ENCODE results near the gene ZDHHC1. TPM values are rescaled to one million over a fixed set of nuclear protein-coding genes. Genes with fewer than 3 reads are reported as not detected.
A peak's percentile ranks its signal among the peaks of the same experiment; 100 is the strongest.
"Not testable (repeated sequence)": the region's sequence is repeated elsewhere in the genome, so short reads cannot be mapped to it uniquely, and the experiment has no call there.

The ZDHHC1 gene
- total RNA-seq, 1 donor from 2014 or later: 0.88 TPM

DNA sequence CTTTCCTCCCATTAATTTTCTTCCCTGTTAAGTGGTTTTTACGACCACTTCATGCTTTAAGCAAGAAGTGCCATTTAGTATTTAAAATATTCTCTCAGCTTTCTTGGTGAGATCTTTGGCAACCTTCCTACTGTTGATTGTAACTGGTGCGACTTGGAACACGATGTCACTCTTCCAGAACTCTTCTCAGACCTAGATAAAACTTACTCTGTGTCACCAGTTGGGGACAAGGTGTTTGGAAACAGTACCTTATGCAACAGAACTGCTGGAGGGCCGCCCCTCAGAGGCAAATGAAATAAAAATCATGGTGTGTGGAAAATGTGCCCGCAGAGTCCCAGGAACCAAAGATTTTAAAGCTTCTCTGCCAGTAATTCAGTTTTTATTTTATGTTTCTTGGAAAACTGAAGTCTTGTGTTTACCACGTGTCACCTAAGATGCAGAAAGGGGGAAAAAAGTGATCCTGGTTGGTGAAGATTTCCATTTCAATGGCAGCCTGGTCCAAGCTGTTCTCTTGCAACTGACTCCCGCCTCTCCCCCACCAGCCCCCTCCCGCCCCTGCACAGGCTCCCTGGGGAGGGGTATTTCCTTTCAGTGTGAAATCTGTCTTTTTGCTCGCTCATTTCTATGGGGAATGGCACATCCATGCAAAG is 7.5 kb upstream of the ZDHHC1 start:
- DNase-seq (ENCODE audit: low spot score): no peak
- H3K27ac Mint-ChIP-seq: no peak overlapping the region
- no peaks in the 10 kb centered on the region for H3K36me3 Mint-ChIP-seq (ENCODE audit: low read depth)
- H3K27me3 Mint-ChIP-seq (ENCODE audit: insufficient read depth): peaks cover 35% of the 10 kb centered on the region
- H3K4me1 Mint-ChIP-seq (ENCODE audit: low read depth): no peaks in the 10 kb centered on the region
- H3K4me3 Mint-ChIP-seq: no peak overlapping the region
- H3K9me3 Mint-ChIP-seq: no peaks in the 10 kb centered on the region
- intact Hi-C loops (cut with micrococcal nuclease): no loop called here

DNA sequence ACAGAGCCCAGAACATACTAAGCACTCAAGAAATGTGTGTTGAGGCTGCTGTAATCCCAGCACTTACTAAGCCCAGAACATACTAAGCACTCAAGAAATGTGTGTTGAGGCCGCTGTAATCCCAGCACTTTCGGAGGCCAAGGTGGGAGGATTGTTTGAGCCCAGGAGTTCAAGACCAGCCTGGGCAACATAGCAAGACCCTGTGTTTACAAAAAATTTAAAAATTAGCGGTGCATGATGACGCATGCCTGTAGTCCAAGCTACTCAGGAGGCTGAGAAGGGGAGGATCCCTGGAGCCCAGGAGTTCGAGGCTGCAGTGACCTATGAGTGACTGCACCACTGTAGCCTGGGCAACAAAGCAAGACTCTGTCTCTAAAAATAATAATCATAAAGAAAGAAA is 6.7 kb upstream of the ZDHHC1 start:
- intact Hi-C loops (cut with micrococcal nuclease): no loop called here
- no peak for DNase-seq (ENCODE audit: low spot score)
- H3K9me3 Mint-ChIP-seq: no peaks in the 10 kb centered on the region
- H3K4me3 Mint-ChIP-seq: no peak overlapping the region
- no peaks in the 10 kb centered on the region for H3K36me3 Mint-ChIP-seq (ENCODE audit: low read depth)
- H3K4me1 Mint-ChIP-seq (ENCODE audit: low read depth): no peaks in the 10 kb centered on the region
- no peak overlapping the region for H3K27ac Mint-ChIP-seq
- peaks cover 34% of the 10 kb centered on the region for H3K27me3 Mint-ChIP-seq (ENCODE audit: insufficient read depth)

DNA sequence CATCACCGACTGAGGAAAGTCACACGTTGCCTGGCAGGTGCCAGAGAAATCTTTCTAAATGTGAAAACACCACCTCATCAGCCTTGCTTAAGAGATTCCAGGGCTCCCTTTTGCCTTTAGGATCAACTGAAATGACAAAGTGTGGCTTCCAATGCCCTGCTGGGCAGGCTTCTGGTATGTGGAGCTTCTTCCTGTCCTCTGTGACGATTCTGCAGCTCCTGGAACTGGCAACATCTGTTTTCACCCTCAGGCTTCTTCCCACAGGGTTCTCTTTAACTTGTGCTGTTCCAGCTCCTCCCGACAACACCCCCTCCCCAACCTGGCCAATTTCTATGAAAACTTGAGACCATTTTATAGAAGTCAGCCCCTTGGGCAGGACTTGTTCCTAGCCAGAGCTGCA is 4.8 kb upstream of the ZDHHC1 start:
- Mint-ChIP-seq H3K4me3 (no peak overlapping the region), H3K9me3 (no peaks in the 10 kb centered on the region), H3K4me1 (ENCODE audit: low read depth) (peaks cover 5% of the 10 kb centered on the region), H3K27ac (no peak overlapping the region), H3K36me3 (ENCODE audit: low read depth) (no peaks in the 10 kb centered on the region), H3K27me3 (ENCODE audit: insufficient read depth) (peaks cover 39% of the 10 kb centered on the region)
- no peak for DNase-seq (ENCODE audit: low spot score)
- intact Hi-C loops (cut with micrococcal nuclease): no loop called here

DNA sequence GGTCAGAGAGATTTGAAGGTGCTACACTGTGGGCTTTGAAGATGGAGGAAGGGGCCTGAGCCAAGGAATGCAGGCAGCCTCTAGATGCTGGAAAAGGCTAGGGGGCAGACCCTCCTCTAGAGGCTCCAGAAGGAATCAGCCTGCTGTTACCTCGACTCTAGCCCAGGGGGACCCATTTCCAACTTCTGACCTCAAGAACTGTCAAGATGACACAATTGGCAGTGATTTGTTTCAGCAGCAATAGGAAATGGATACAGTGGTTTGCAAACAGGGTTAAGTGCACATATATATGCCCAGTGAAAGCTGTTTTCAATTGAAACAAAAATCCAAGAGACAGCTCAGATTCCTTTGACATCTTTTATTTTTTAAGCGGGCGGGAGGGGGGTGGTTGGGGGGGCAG is 3.7 kb upstream of the ZDHHC1 start:
- Mint-ChIP-seq H3K9me3 (no peaks in the 10 kb centered on the region), H3K36me3 (ENCODE audit: low read depth) (peaks cover 2% of the 10 kb centered on the region), H3K27ac (no peak overlapping the region), H3K4me1 (ENCODE audit: low read depth) (peaks cover 10% of the 10 kb centered on the region), H3K4me3 (no peak overlapping the region), H3K27me3 (ENCODE audit: insufficient read depth) (peaks cover 41% of the 10 kb centered on the region)
- intact Hi-C loops (cut with micrococcal nuclease): loop anchor here (5.0 kb wide), 2 partner anchors 143 to 468 kb away; partner anchors contain the start of gene PLEKHG4
- DNase-seq (ENCODE audit: low spot score): no peak

DNA sequence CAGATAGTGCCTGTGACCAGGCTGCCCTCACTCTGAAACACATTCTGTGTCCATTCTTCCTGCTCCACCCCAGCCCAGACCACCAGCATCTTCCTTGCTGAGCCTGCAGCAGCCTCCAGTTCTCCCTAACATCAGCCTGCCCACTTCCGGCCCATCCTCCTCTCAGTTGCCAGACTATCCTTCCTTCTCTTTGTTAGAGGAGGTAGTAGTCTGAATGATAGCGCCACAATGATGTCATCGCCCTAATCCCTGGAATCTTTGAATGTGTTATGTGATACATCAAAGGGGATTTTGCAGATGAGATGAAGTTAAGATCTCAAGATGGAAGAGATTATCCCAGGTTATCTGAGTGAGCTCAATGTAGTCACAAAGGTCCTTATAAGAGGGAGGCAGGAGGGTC is 3.2 kb upstream of the ZDHHC1 start:
- no peak for DNase-seq (ENCODE audit: low spot score)
- H3K4me3 Mint-ChIP-seq: no peak overlapping the region

DNA sequence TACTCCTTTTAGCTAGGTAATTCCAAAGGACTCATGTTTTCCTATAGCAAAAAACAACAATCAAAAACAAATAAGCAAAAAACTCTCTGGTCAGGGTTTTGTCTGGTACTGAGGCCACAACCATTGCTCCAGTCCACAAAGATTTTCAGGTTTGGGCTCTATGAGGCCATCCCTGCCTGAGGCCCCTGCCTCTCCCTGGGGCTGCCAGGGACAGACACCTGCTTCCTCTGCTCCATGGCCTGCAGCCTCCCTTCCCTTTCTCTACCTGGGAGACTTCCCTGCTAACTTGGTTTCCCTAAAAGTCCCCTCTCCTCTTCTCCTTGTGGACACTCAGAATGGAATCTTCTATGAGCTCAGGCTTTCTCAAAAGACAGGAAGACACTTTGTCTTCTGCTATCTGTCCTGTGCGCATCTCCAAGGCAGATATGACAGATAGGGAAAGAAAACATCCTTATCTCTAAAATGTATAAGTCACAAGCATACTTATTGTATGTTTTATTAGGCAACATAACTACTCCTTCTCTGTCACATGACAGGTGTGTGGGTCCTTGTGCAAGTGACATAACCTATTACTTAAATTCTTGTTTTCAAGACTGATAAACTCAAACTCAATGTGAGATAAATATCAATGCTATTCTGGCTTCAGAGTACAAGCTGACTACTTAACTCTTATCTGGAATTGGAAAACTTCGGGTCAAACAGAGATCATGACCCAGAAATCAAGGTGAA is 1.2 kb upstream of the ZDHHC1 start:
- Mint-ChIP-seq H3K36me3 (ENCODE audit: low read depth) (peaks cover 2% of the 10 kb centered on the region), H3K4me3 (no peak overlapping the region), H3K27ac (no peak overlapping the region), H3K9me3 (no peaks in the 10 kb centered on the region), H3K4me1 (ENCODE audit: low read depth) (peaks cover 10% of the 10 kb centered on the region), H3K27me3 (ENCODE audit: insufficient read depth) (peaks cover 40% of the 10 kb centered on the region)
- no peak for DNase-seq (ENCODE audit: low spot score)
- intact Hi-C loops (cut with micrococcal nuclease): loop anchor here (2.0 to 5.0 kb wide), 3 partner anchors 140 to 465 kb away; partner anchors contain the start of gene PLEKHG4

More for the DNA sequence above, 3.2 kb upstream of the ZDHHC1 start:
- H3K4me1 Mint-ChIP-seq (ENCODE audit: low read depth): peaks cover 10% of the 10 kb centered on the region
- peaks cover 2% of the 10 kb centered on the region for H3K36me3 Mint-ChIP-seq (ENCODE audit: low read depth)
- H3K27me3 Mint-ChIP-seq (ENCODE audit: insufficient read depth): peaks cover 41% of the 10 kb centered on the region
- H3K27ac Mint-ChIP-seq: no peak overlapping the region
- intact Hi-C loops (cut with micrococcal nuclease): loop anchor here (5.0 kb wide), 2 partner anchors 142 to 467 kb away; partner anchors contain the start of gene PLEKHG4
- H3K9me3 Mint-ChIP-seq: no peaks in the 10 kb centered on the region

DNA sequence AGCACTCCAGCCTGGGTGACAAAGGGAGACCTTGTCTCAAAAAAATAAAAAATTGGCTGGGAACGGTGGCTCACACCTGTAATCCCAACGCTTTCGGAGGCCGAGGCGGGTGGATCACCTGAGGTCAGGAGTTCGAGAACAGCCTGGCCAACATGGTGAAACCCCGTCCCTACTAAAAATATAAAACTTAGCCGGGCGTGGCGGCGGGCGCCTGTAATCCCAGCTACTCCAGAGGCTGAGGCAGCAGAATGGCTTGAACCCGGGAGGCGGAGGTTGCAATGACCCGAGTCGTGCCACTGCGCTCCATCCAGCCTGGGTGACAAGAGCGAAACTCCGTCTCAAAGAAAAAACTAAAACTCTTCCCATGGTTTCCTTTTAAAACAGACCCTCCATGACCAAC is 856 bp downstream of the ZDHHC1 start:
- intact Hi-C loops (cut with micrococcal nuclease): loop anchor here (5.0 kb wide), 2 partner anchors 138 to 463 kb away; partner anchors contain the start of gene PLEKHG4
- H3K9me3 Mint-ChIP-seq; H3K27ac Mint-ChIP-seq; H3K36me3 Mint-ChIP-seq (ENCODE audit: low read depth); DNase-seq (ENCODE audit: low spot score): not testable (repeated sequence)
- H3K4me3 Mint-ChIP-seq: peak overlapping the region; percentile 71
- H3K4me1 Mint-ChIP-seq (ENCODE audit: low read depth): peaks cover 10% of the 10 kb centered on the region
- H3K27me3 Mint-ChIP-seq (ENCODE audit: insufficient read depth): peaks cover 44% of the 10 kb centered on the region

DNA sequence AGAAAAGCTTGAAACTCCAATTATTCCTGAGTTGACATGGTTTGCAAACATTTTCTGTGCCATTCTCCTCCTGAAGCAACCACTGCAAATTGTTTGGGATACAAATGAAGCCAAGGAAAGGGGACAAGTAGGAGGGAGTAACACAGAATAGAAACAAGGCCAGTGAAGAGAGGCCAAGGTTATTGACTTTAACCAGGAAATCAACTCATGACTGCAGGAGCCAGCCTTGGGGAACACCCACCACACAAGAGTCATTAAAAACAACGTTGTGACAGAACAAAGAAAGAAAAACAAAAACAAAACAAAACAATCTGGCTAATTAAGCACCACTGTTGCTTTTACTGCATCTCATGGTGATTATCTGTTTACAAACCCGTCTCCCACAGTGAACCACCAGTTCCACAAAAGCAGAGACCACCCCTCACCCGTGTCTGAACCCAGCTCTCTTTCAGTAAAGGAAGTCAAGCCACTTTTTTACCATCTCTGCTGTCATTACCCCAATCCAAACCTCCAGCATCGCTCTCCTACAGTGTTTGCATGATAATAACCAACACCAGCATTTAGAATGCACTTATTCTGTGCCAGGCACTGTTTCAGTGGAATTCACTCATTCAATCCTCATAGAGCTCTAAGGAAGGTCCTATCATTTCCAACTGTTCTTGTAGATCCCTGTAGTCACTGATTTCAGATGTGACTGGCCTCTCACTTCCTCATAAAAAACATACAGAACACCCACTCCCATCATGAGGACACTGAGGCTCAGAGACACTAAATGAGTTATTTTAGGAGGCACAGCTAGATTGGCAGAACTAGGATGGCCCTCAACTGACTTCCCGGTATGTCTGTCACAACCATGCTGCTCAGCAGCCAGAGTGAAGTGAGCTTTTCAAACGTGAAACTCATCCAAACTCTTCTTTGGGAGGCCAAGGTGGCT is 2.0 kb downstream of the ZDHHC1 start:
- DNase-seq (ENCODE audit: low spot score): no peak
- intact Hi-C loops (cut with micrococcal nuclease): no loop called here
- no peak overlapping the region for H3K27ac Mint-ChIP-seq
- no peaks in the 10 kb centered on the region for H3K9me3 Mint-ChIP-seq
- peak overlapping the region; percentile 12 for H3K4me3 Mint-ChIP-seq
- peaks cover 2% of the 10 kb centered on the region for H3K36me3 Mint-ChIP-seq (ENCODE audit: low read depth)
- peaks cover 10% of the 10 kb centered on the region for H3K4me1 Mint-ChIP-seq (ENCODE audit: low read depth)
- peaks cover 39% of the 10 kb centered on the region for H3K27me3 Mint-ChIP-seq (ENCODE audit: insufficient read depth)

DNA sequence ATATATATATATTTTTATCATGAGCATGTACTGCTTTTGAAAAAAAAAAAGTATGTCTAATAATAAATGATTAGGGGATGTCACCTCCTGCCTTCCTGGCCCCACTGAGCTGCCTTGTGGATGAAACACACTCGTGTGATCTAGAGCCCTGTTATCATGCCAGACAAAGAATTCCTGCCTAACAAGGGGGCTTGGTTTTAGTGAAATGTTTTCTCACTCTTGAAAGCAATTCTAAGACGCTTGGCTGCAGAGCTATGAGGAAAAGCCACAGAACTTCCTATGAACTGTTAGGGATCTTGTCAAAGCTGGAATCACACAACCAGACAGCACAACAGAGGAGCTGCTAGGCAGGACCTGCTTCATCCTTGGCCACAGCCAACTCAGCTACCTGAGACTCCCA is 4.0 kb downstream of the ZDHHC1 start:
- Mint-ChIP-seq H3K27me3 (ENCODE audit: insufficient read depth) (peaks cover 28% of the 10 kb centered on the region), H3K27ac (no peak overlapping the region), H3K9me3 (no peaks in the 10 kb centered on the region), H3K4me3 (no peak overlapping the region), H3K36me3 (ENCODE audit: low read depth) (peaks cover 2% of the 10 kb centered on the region), H3K4me1 (ENCODE audit: low read depth) (peaks cover 10% of the 10 kb centered on the region)
- intact Hi-C loops (cut with micrococcal nuclease): no loop called here
- DNase-seq (ENCODE audit: low spot score): no peak

DNA sequence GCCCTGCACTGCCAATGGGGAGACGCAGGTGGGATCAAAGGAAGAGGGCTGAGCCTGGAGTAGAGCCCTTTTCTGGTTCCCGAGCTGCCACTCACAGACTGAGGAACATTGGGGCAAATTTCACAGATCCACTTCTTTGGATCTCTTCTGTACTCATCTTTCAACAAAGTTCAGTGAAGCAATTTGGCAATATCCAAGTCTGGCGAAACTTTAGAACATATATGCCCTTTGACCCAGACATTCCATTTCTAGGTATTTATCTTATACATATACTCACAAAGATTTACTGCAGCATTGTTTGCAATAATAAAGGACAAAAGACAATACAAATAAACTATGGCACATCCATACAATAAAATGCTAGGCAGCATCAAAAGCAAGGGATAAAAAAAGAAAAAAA is 4.9 kb downstream of the ZDHHC1 start:
- H3K9me3 Mint-ChIP-seq: no peaks in the 10 kb centered on the region
- no peak for DNase-seq (ENCODE audit: low spot score)
- no peak overlapping the region for H3K27ac Mint-ChIP-seq
- peaks cover 18% of the 10 kb centered on the region for H3K27me3 Mint-ChIP-seq (ENCODE audit: insufficient read depth)
- H3K4me1 Mint-ChIP-seq (ENCODE audit: low read depth): peaks cover 5% of the 10 kb centered on the region
- no peak overlapping the region for H3K4me3 Mint-ChIP-seq
- intact Hi-C loops (cut with micrococcal nuclease): no loop called here
- H3K36me3 Mint-ChIP-seq (ENCODE audit: low read depth): peaks cover 2% of the 10 kb centered on the region

DNA sequence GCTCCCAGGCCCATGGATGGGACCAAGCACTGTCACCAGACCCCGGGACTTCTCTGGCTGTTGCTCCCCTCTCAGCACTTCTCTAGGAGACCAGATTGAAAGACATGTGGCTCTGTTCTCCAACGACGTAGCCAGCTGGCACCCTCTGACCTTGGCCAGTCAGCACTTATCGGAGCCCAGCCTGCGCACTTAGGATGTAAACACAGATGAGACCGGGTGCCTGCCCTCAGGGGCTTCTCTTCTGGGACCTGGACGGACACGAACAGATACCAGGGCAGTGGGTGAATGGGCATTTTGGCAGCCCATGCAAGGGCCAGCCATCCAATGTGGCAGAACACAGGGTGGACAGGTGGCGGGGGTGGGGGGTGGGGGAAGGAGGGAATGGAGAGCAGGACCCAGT is 6.6 kb downstream of the ZDHHC1 start:
- Mint-ChIP-seq H3K27ac (no peak overlapping the region), H3K36me3 (ENCODE audit: low read depth) (no peaks in the 10 kb centered on the region)
- intact Hi-C loops (cut with micrococcal nuclease): no loop called here

DNA sequence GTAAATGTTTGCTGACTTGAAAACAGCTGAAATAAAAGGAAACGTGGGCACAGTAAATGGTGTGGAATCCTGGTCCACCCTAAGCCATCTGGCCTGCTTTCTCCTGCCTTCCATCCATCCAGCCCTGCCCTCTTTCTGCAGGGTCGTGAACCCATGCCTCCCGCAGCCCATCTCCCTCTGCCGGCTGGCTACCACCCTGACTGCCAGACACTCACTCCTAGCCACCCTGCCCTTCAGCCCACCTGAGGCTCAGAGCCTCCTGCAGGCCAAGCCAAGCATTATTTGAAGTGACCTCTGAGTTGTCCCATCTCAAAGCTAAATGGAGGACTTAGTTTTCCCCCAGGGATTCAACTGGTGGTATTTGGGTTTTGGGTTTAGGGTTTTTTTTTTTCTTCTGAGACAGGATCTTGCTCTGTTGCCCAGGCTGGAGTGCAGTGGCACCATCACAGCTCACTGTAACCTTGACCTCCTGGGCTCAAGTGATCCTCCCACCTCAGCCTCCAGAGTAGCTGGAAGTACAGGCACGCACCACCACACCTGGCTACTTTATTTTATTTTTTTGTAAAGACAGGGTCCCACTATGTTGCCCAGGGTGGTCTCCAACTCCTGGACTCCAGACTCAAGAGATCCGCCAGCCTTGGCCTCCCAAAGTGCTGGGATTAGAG is 8.4 kb downstream of the ZDHHC1 start:
- Mint-ChIP-seq H3K36me3 (ENCODE audit: low read depth) (no peaks in the 10 kb centered on the region), H3K4me1 (ENCODE audit: low read depth) (no peaks in the 10 kb centered on the region), H3K4me3 (no peak overlapping the region), H3K27ac (no peak overlapping the region), H3K27me3 (ENCODE audit: insufficient read depth) (peaks cover 7% of the 10 kb centered on the region), H3K9me3 (no peaks in the 10 kb centered on the region)
- intact Hi-C loops (cut with micrococcal nuclease): no loop called here
- DNase-seq (ENCODE audit: low spot score): no peak

More for the DNA sequence above, 6.6 kb downstream of the ZDHHC1 start:
- Mint-ChIP-seq H3K4me3 (no peak overlapping the region), H3K9me3 (no peaks in the 10 kb centered on the region), H3K4me1 (ENCODE audit: low read depth) (no peaks in the 10 kb centered on the region), H3K27me3 (ENCODE audit: insufficient read depth) (peaks cover 16% of the 10 kb centered on the region)
- DNase-seq (ENCODE audit: low spot score): no peak
